Peyer's patch (tissue), 4 donors: ENCODE results near the gene PDP2. TPM values are rescaled to one million over a fixed set of nuclear protein-coding genes. Genes with fewer than 3 reads are reported as not detected.

Experiments used
- DNase-seq, 3 donors: peaks; one replicate each; pipeline ENCODE4 v3.0.0-alpha.2; 2017 to 2019
- H3K27ac ChIP-seq, 4 donors: fragments of 200-600 bp; sonication (generic); one replicate each; pipeline ENCODE4 v1.5.1; 2016 to 2019
- H3K27me3 ChIP-seq, 2 donors: fragments of 200-600 bp; sonication (generic); one replicate each; pipeline ENCODE4 v1.5.1; 2019
- H3K36me3 ChIP-seq, 3 donors: fragments of 200-600 bp; sonication (generic); one replicate each; pipeline ENCODE4 v1.5.1; 2016 to 2019
- H3K4me1 ChIP-seq, 4 donors: fragments of 200-600 bp; sonication (generic); one replicate each; pipeline ENCODE4 v1.5.1; 2016 to 2019
- H3K4me3 ChIP-seq, 4 donors: fragments of 200-600 bp; sonication (generic); 1 replicate in 3 of 4; 2 replicates in 1 of 4; pipeline ENCODE4 v1.5.1; 2016 to 2019; ENCODE audit warnings: mild to moderate bottlenecking in 1 of 4
- H3K9me3 ChIP-seq, 4 donors: fragments of 200-600 bp; sonication (generic); one replicate each; pipeline ENCODE4 v1.5.1; 2016 to 2019; ENCODE audit warnings: mild to moderate bottlenecking in 1 of 4
- CTCF ChIP-seq, 6 experiments: fragments of 450-650 bp in 4 of 6; fragments of 200-600 bp in 2 of 6; sonication (generic) in 1 of 6; IDR thresholded peaks; one replicate each; pipeline ENCODE4 v1.5.1; 2017 to 2019; ENCODE audit warnings: antibody characterized with exemption in 6 of 6, mild to moderate bottlenecking in 3 of 6, moderate library complexity in 1 of 6
- POLR2A ChIP-seq, 2 donors: fragments of 450-650 bp; IDR thresholded peaks; one replicate each; pipeline ENCODE4 v1.5.1; 2017; ENCODE audit warnings: antibody characterized with exemption in 2 of 2, mild to moderate bottlenecking in 2 of 2, moderate library complexity in 2 of 2
- total RNA-seq, 4 donors: library from RNA; depleted of rRNA; stranded (reverse); fragments of >200 nt; gene quantifications; one replicate each; pipeline ENCODE4 v1.1.0, GENCODE V29; 2016

PDP2 gene
- total RNA-seq, 4 donors from 2014 or later = 12.1 to 27.9 (median 15.3) TPM

DNA sequence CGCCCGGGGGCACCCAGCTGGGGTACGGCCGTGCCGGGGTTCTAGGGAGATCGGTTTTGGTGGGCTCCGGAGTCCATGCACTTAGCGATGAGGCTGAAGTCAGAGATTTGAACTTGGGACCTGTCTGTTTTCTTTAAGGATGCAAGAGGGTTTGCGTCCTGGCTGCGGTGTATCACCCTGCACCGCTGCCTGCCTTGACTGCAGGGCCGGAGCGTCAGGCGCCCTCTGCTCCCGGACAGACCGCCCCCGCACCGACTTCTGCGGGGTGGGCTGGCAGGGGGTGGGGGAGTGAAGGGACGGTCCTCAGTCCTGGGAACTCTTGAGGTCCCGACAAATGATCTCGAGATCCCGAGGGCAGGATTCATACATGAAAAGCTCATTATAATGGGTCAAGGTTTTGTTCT, 701 bp downstream of the PDP2 start:
- peak in 1 of 3 donors; percentile 20 for DNase-seq

DNA sequence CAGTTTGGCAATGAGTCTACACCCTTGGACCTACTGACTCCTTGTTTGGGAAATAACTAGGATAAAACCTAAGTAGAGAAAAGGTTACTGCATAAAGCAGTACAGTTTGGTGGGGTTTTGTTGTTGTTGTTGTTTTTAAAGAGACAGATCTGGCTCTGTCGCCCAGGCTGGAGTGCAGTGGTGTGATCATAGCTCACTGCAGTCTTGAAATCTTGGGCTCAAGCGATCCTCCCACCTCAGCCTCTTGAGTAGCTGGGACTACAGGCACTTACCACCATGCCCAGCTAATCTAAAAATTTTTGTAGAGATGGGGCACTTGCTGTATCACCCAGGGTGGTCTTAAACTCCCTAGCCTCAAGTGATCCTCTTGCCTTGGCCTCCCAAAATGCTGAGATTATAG, 1.2 kb downstream of the PDP2 start:
- TF ChIP-seq POLR2A (IDR thresholded peaks at IDR 0.05) (no peak), CTCF (IDR thresholded peaks at IDR 0.05) (no peak)
- H3K27ac ChIP-seq = no peak overlapping the region
- H3K27me3 ChIP-seq = no peaks in the 10 kb centered on the region
- peaks cover 0 to 30% (median 0%) of the 10 kb centered on the region in 3 donors for H3K36me3 ChIP-seq
- DNase-seq = no peak
- H3K4me1 ChIP-seq = peaks cover 0 to 20% (median 4%) of the 10 kb centered on the region in 4 donors
- H3K9me3 ChIP-seq = no peaks in the 10 kb centered on the region
- H3K4me3 ChIP-seq = peak overlapping the region in 1 of 4 donors; percentile 85

More for the DNA sequence above, 701 bp downstream of the PDP2 start:
- Histone ChIP-seq H3K4me3 (peak overlapping the region; percentile 85 to 92 (median 90)), H3K4me1 (peaks cover 0 to 20% (median 4%) of the 10 kb centered on the region in 4 donors), H3K27ac (peak overlapping the region; percentile 58 to 76 (median 69)), H3K36me3 (peaks cover 0 to 27% (median 0%) of the 10 kb centered on the region in 3 donors), H3K27me3 (no peaks in the 10 kb centered on the region), H3K9me3 (no peaks in the 10 kb centered on the region)
- TF ChIP-seq POLR2A (IDR thresholded peaks at IDR 0.05) (no peak), CTCF (IDR thresholded peaks at IDR 0.05) (no peak)

GRCh38 chr16:66881964-66882508, 1.7 kb downstream of the PDP2 start:
- H3K36me3 ChIP-seq = peaks cover 0 to 35% (median 0%) of the 10 kb centered on the region in 3 donors
- no peak overlapping the region for H3K4me3 ChIP-seq
- peaks cover 0 to 20% (median 4%) of the 10 kb centered on the region in 4 donors for H3K4me1 ChIP-seq
- no peak for TF ChIP-seq CTCF (IDR thresholded peaks at IDR 0.05)
- H3K9me3 ChIP-seq = no peaks in the 10 kb centered on the region
- DNase-seq = no peak
- no peak overlapping the region for H3K27ac ChIP-seq
- H3K27me3 ChIP-seq = no peaks in the 10 kb centered on the region

DNA sequence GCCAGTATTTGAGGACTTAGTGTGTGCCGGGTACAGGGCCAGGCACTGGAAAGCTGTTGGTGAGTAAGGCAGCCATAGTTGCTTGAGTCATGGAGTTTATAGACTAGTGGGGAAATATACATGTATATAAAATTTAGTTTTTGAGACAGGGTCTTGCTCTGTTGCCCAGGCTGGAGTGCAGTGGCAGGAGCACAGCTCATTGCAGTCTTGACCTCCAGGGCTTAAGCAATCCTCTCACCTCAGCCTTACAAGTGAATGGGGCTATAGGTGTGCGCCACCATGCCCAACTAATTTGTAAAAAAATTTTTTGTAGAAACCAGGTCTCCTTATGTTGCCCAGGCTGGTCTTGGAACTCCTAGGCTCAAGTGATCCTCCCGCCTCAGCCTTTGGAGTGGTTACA, 2.4 kb downstream of the PDP2 start:
- DNase-seq = no peak

GRCh38 chr16:66885491-66885890, 5.2 kb downstream of the PDP2 start:
- peaks cover 0 to 8% (median 4%) of the 10 kb centered on the region in 4 donors for H3K4me1 ChIP-seq
- TF ChIP-seq POLR2A (IDR thresholded peaks at IDR 0.05) (no peak), CTCF (IDR thresholded peaks at IDR 0.05) (no peak)
- H3K9me3 ChIP-seq = no peaks in the 10 kb centered on the region
- peaks cover 0 to 35% (median 0%) of the 10 kb centered on the region in 3 donors for H3K36me3 ChIP-seq
- no peaks in the 10 kb centered on the region for H3K27me3 ChIP-seq
- H3K4me3 ChIP-seq = no peak overlapping the region
- no peak overlapping the region for H3K27ac ChIP-seq
- no peak for DNase-seq

More for the DNA sequence above, 2.4 kb downstream of the PDP2 start:
- no peak for TF ChIP-seq POLR2A (IDR thresholded peaks at IDR 0.05)
- no peak for TF ChIP-seq CTCF (IDR thresholded peaks at IDR 0.05)
- H3K9me3 ChIP-seq = no peaks in the 10 kb centered on the region
- no peak overlapping the region for H3K27ac ChIP-seq
- no peaks in the 10 kb centered on the region for H3K27me3 ChIP-seq
- no peak overlapping the region for H3K4me3 ChIP-seq
- H3K4me1 ChIP-seq = peaks cover 0 to 20% (median 4%) of the 10 kb centered on the region in 4 donors
- peaks cover 0 to 35% (median 0%) of the 10 kb centered on the region in 3 donors for H3K36me3 ChIP-seq
